NCI-H524 (cell line): ENCODE results near the gene NEU3.
"Not testable (repeated sequence)": the region's sequence is repeated elsewhere in the genome, so short reads cannot be mapped to it uniquely, and the experiment has no call there.

Experiments used
- DNase-seq, 2 experiments: peaks; one replicate each; lab custom pipeline; 2025; lab: John Stamatoyannopoulos, UW

The NEU3 gene

GRCh38 chr11:74988541-74989259 lies at the start of gene NEU3:
TSS of gene NEU3 (plus strand) at chr11:74988933. CDS start at chr11:74989061, 128 bp downstream.
- peak; percentile 60 to 81 for DNase-seq

- no peak for DNase-seq
These were observed 47.2 kb upstream of the NEU3 start for GRCh38 chr11:74941492-74941891.

- no peak for DNase-seq
These were observed 46.5 kb upstream of the NEU3 start for GRCh38 chr11:74942073-74942759.

- peak in 1 of 2 experiments; percentile 35 for DNase-seq
These were observed 40.2 kb upstream of the NEU3 start for GRCh38 chr11:74948546-74948897.

GRCh38 chr11:74948898-74949752 lies 39.6 kb upstream of the NEU3 start, which contains the start of the genes SPCS2 and XRRA1:
TSS of gene SPCS2 (plus strand) at chr11:74949266. CDS start at chr11:74949286, 20 bp downstream.
TSS of gene XRRA1 (minus strand) at chr11:74949091. CDS start at chr11:74940878, 8,213 bp downstream.
- peak; percentile 85 to 96 for DNase-seq

- DNase-seq = no peak
These were observed 39.0 kb upstream of the NEU3 start for GRCh38 chr11:74949753-74950137.

- no peak for DNase-seq
These were observed 38.3 kb upstream of the NEU3 start for GRCh38 chr11:74950374-74950969.

GRCh38 chr11:74951226-74951625 lies 37.5 kb upstream of the NEU3 start:
- no peak for DNase-seq

- no peak for DNase-seq
These were observed 36.0 kb upstream of the NEU3 start for GRCh38 chr11:74952752-74953151.

- no peak for DNase-seq
These were observed 35.3 kb upstream of the NEU3 start for GRCh38 chr11:74953451-74953850.

- no peak for DNase-seq
These were observed 34.5 kb upstream of the NEU3 start for GRCh38 chr11:74954199-74954598.

GRCh38 chr11:74956397-74957015 lies 32.2 kb upstream of the NEU3 start:
- no peak for DNase-seq

GRCh38 chr11:74957937-74958629 lies 30.6 kb upstream of the NEU3 start:
- no peak for DNase-seq

GRCh38 chr11:74960128-74960527 lies 28.6 kb upstream of the NEU3 start:
- not testable (repeated sequence) for DNase-seq

- no peak for DNase-seq
These were observed 22.1 kb upstream of the NEU3 start for GRCh38 chr11:74966651-74967050.

- no peak for DNase-seq
These were observed 17.8 kb upstream of the NEU3 start for GRCh38 chr11:74970852-74971395.

- DNase-seq = no peak
These were observed 17.3 kb upstream of the NEU3 start for GRCh38 chr11:74971424-74971823.

GRCh38 chr11:74978041-74978440 lies 10.7 kb upstream of the NEU3 start:
- DNase-seq = no peak

GRCh38 chr11:74980634-74981033 lies 8.1 kb upstream of the NEU3 start:
- no peak for DNase-seq

- no peak for DNase-seq
These were observed 6.8 kb upstream of the NEU3 start for GRCh38 chr11:74981888-74982287.

GRCh38 chr11:74984070-74984469 lies 4.7 kb upstream of the NEU3 start:
- DNase-seq = no peak
